Measurements from ENCODE around the gene ATP1B4.
A peak's percentile ranks its signal among the peaks of the same experiment; 100 is the strongest.
"Not testable (repeated sequence)": the region's sequence is repeated elsewhere in the genome, so short reads cannot be mapped to it uniquely, and the experiment has no call there.

Gene ATP1B4

GRCh38 chrX:120336899-120337298, 25.0 kb upstream of the ATP1B4 start:
- DNase-seq (ENCODE audit: low read depth, low spot score), result no peak
- no peaks in the 10 kb centered on the region for H3K27me3 ChIP-seq (ENCODE audit: control insufficient read depth, insufficient read depth, low read length)
- H3K27ac ChIP-seq (ENCODE audit: low read length), result no peak overlapping the region
- no peaks in the 10 kb centered on the region for H3K9me3 ChIP-seq (ENCODE audit: control insufficient read depth, insufficient read depth, low read length)
- peaks cover 2% of the 10 kb centered on the region; the same call in 1 of the 2 replicates for H3K4me1 ChIP-seq (ENCODE audit: control insufficient read depth, insufficient read depth, low read length)
- H3K4me3 ChIP-seq (ENCODE audit: low read length), result no peak overlapping the region
- H3K36me3 ChIP-seq (ENCODE audit: control insufficient read depth, insufficient read depth, low read length), result no peaks in the 10 kb centered on the region

DNA sequence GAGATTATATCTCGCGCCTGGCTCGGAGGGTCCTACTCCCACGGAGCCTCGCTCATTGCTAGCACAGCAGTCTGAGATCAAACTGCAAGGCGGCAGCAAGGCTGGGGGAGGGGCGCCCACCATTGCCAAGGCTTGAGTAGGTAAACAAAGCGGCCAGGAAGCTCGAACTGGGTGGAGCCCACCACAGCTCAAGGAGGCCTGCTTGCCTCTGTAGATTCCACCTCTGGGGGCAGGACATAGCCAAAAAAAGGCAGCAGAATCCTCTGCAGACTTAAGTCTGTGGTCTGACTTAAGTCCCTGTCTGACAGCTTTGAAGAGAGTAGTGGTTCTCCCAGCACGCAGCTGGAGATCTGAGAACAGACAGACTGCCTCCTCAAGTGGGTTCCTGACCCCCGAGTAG, 17.3 kb upstream of the ATP1B4 start:
- no CpG with 5 or more reads among the region's 11 CpGs for WGBS (ENCODE audit: insufficient coverage, insufficient read length)
- H3K4me3 ChIP-seq (ENCODE audit: low read length); H3K36me3 ChIP-seq (ENCODE audit: control insufficient read depth, insufficient read depth, low read length); H3K4me1 ChIP-seq (ENCODE audit: control insufficient read depth, insufficient read depth, low read length); H3K9me3 ChIP-seq (ENCODE audit: control insufficient read depth, insufficient read depth, low read length); DNase-seq (ENCODE audit: low read depth, low spot score); H3K27me3 ChIP-seq (ENCODE audit: control insufficient read depth, insufficient read depth, low read length); H3K27ac ChIP-seq (ENCODE audit: low read length): not testable (repeated sequence)

DNA sequence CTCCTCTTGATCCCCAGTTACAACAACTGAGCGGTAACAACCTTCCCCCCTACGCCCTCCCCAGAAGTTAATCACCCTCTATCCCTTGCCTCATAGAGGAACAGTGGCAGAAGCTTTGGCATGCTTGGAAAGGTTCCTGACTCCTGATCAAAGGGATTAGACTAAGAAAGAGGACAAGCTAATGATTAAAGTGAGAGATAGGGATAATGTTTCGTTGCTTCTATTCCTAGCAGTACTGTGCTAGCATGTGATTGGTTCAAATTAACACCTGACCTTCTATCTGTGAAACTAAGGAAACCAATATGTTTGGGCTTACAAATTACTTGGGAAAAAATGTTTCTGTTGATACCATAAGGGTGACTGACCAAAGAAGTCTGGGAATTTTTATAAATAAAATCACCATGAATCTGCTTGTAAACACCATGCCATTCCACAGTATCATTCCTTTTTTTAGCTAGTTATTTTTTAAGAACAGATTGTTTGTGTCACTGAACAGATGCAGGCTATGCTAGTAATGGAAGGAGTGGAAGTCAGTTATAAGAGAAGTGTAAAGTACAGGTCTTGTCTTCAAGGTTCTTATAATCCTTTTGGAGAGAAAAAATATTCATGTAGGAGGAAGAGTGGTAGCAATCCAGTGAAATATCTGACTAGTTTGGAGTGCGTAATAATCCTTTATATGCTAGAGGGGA, 11.3 kb upstream of the ATP1B4 start:
- Histone ChIP-seq H3K9me3 (ENCODE audit: control insufficient read depth, insufficient read depth, low read length) (no peaks in the 10 kb centered on the region), H3K4me1 (ENCODE audit: control insufficient read depth, insufficient read depth, low read length) (no peaks in the 10 kb centered on the region), H3K36me3 (ENCODE audit: control insufficient read depth, insufficient read depth, low read length) (no peaks in the 10 kb centered on the region), H3K4me3 (ENCODE audit: low read length) (no peak overlapping the region), H3K27ac (ENCODE audit: low read length) (no peak overlapping the region), H3K27me3 (ENCODE audit: control insufficient read depth, insufficient read depth, low read length) (no peaks in the 10 kb centered on the region)
- WGBS (ENCODE audit: insufficient coverage, insufficient read length), result no CpG with 5 or more reads among the region's 4 CpGs
- DNase-seq (ENCODE audit: low read depth, low spot score), result no peak

DNA sequence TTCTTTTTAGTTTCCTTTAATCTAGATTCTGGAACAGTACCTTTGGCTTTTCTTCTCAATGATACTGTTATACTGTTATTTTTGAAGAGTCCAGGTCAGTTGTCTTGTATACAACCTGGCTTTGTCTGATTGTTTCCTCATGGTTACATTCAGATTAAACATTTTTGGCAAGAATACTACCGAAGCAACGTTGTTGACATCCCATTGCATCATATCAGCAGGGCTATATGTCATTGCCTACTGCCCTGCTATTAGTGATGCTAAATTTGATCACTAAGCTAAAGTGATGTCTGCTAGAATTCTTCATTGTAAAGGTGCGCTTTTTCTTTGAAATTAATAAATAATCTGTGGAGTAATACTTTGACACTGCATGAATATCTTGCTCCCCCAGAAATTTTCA, 5.8 kb upstream of the ATP1B4 start:
- Histone ChIP-seq H3K4me1 (ENCODE audit: control insufficient read depth, insufficient read depth, low read length) (no peaks in the 10 kb centered on the region), H3K4me3 (ENCODE audit: low read length) (no peak overlapping the region), H3K27me3 (ENCODE audit: control insufficient read depth, insufficient read depth, low read length) (no peaks in the 10 kb centered on the region), H3K36me3 (ENCODE audit: control insufficient read depth, insufficient read depth, low read length) (no peaks in the 10 kb centered on the region), H3K9me3 (ENCODE audit: control insufficient read depth, insufficient read depth, low read length) (no peaks in the 10 kb centered on the region), H3K27ac (ENCODE audit: low read length) (no peak overlapping the region)
- DNase-seq (ENCODE audit: low read depth, low spot score), result no peak
- WGBS (ENCODE audit: insufficient coverage, insufficient read length), result no CpG with 5 or more reads among the region's 3 CpGs

- Histone ChIP-seq H3K36me3 (ENCODE audit: control insufficient read depth, insufficient read depth, low read length) (no peaks in the 10 kb centered on the region), H3K9me3 (ENCODE audit: control insufficient read depth, insufficient read depth, low read length) (no peaks in the 10 kb centered on the region), H3K4me1 (ENCODE audit: control insufficient read depth, insufficient read depth, low read length) (no peaks in the 10 kb centered on the region), H3K27me3 (ENCODE audit: control insufficient read depth, insufficient read depth, low read length) (no peaks in the 10 kb centered on the region), H3K4me3 (ENCODE audit: low read length) (no peak overlapping the region), H3K27ac (ENCODE audit: low read length) (no peak overlapping the region)
- WGBS (ENCODE audit: insufficient coverage, insufficient read length), result no CpG with 5 or more reads among the region's 2 CpGs
- DNase-seq (ENCODE audit: low read depth, low spot score), result no peak
These were observed 4.7 kb upstream of the ATP1B4 start for GRCh38 chrX:120357186-120357585.

DNA sequence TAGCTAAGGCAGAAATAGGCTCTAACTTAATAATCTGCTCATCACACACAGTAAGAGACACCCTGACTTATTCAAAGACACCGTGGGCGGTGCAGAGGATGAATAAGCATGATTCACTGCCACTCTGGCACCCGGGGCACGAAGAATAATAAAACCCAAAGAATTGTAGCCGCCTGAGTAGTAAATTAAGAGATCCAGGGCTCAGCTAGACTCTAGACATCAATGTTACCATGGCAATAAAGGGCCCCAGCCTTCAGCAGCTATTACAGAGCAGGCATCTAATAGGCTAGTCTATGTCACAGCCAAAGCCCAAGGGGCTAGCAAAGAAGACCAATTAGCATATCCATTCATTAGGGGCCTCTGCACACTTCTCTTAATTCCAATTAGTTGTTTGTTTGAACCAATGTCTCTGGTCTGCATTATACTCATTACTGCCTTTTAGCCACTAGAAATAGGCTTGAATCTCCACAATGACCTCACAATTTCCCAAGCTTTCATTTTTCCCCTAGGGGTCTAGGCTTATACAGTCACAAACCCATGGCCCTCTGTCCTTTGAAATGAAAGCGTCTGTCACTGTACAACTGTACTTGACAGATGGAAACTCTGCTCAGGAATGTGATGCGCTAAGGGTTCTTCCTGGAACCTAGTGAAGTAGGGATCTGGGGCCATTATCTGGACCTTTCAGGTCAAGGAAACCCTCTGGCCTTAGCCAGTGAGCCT, 3.0 kb upstream of the ATP1B4 start:
- H3K27me3 ChIP-seq (ENCODE audit: control insufficient read depth, insufficient read depth, low read length), result no peaks in the 10 kb centered on the region
- no peak for DNase-seq (ENCODE audit: low read depth, low spot score)
- no peaks in the 10 kb centered on the region for H3K36me3 ChIP-seq (ENCODE audit: control insufficient read depth, insufficient read depth, low read length)
- H3K27ac ChIP-seq (ENCODE audit: low read length), result no peak overlapping the region
- no peaks in the 10 kb centered on the region for H3K4me1 ChIP-seq (ENCODE audit: control insufficient read depth, insufficient read depth, low read length)
- H3K9me3 ChIP-seq (ENCODE audit: control insufficient read depth, insufficient read depth, low read length), result no peaks in the 10 kb centered on the region
- no CpG with 5 or more reads among the region's 7 CpGs for WGBS (ENCODE audit: insufficient coverage, insufficient read length)
- H3K4me3 ChIP-seq (ENCODE audit: low read length), result no peak overlapping the region

DNA sequence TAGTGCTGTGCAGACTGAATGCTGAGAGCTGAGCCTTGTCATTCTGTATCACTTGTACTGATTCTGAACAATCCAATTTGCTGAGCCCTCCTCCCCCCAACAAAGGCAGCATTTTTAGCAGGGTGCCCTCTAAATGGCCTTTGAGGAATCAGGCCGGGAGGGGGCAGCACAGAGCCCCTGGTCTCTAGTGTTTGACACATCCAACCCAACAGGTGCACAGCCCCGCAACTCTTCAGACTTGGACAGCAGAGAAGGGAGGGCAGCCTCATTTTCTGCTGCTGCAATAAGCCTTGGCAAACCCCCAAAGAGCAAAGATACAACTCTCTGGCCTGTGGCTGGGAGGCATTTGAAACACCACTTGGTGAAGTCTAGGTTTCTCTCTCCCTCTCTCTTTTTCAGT, 3.4 kb downstream of the ATP1B4 start:
- H3K4me3 ChIP-seq (ENCODE audit: low read length), result no peak overlapping the region
- WGBS (ENCODE audit: insufficient coverage, insufficient read length), result no CpG with 5 or more reads among the region's 2 CpGs
- no peaks in the 10 kb centered on the region for H3K36me3 ChIP-seq (ENCODE audit: control insufficient read depth, insufficient read depth, low read length)
- no peak overlapping the region for H3K27ac ChIP-seq (ENCODE audit: low read length)
- H3K9me3 ChIP-seq (ENCODE audit: control insufficient read depth, insufficient read depth, low read length), result no peaks in the 10 kb centered on the region
- DNase-seq (ENCODE audit: low read depth, low spot score), result peak; percentile 13
- H3K4me1 ChIP-seq (ENCODE audit: control insufficient read depth, insufficient read depth, low read length), result no peaks in the 10 kb centered on the region
- no peaks in the 10 kb centered on the region for H3K27me3 ChIP-seq (ENCODE audit: control insufficient read depth, insufficient read depth, low read length)

GRCh38 chrX:120365968-120366367, 4.1 kb downstream of the ATP1B4 start:
- Histone ChIP-seq H3K4me3 (ENCODE audit: low read length) (no peak overlapping the region), H3K4me1 (ENCODE audit: control insufficient read depth, insufficient read depth, low read length) (no peaks in the 10 kb centered on the region), H3K27me3 (ENCODE audit: control insufficient read depth, insufficient read depth, low read length) (no peaks in the 10 kb centered on the region), H3K9me3 (ENCODE audit: control insufficient read depth, insufficient read depth, low read length) (no peaks in the 10 kb centered on the region), H3K36me3 (ENCODE audit: control insufficient read depth, insufficient read depth, low read length) (no peaks in the 10 kb centered on the region), H3K27ac (ENCODE audit: low read length) (no peak overlapping the region)
- WGBS (ENCODE audit: insufficient coverage, insufficient read length), result no CpG with 5 or more reads among the region's 1 CpG
- DNase-seq (ENCODE audit: low read depth, low spot score), result no peak

DNA sequence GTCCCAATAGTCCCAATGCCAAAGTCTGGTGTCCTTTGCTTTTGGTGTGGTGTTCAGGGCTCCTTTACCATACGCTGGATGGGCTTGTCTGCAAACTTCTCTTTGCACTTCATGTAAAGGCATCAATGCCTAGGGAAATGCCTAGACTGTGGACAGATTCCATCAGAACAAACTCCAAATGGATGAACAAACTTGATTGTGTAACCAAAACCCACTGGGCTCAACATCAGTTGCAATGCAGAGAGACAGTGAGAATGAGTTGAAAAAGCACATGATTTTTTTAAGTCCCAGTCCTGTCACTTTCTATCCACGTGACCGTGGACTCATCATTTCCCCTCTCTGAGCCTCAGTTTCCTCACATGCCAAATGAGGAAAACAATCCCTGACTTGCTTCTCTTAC, 4.9 kb downstream of the ATP1B4 start:
- Histone ChIP-seq H3K4me1 (ENCODE audit: control insufficient read depth, insufficient read depth, low read length) (no peaks in the 10 kb centered on the region), H3K9me3 (ENCODE audit: control insufficient read depth, insufficient read depth, low read length) (no peaks in the 10 kb centered on the region), H3K36me3 (ENCODE audit: control insufficient read depth, insufficient read depth, low read length) (no peaks in the 10 kb centered on the region), H3K27me3 (ENCODE audit: control insufficient read depth, insufficient read depth, low read length) (no peaks in the 10 kb centered on the region), H3K4me3 (ENCODE audit: low read length) (no peak overlapping the region), H3K27ac (ENCODE audit: low read length) (no peak overlapping the region)
- no CpG with 5 or more reads among the region's 3 CpGs for WGBS (ENCODE audit: insufficient coverage, insufficient read length)
- no peak for DNase-seq (ENCODE audit: low read depth, low spot score)

- no peak for DNase-seq (ENCODE audit: low read depth, low spot score)
- no CpG with 5 or more reads among the region's 3 CpGs for WGBS (ENCODE audit: insufficient coverage, insufficient read length)
- no peaks in the 10 kb centered on the region for H3K9me3 ChIP-seq (ENCODE audit: control insufficient read depth, insufficient read depth, low read length)
- H3K27ac ChIP-seq (ENCODE audit: low read length), result no peak overlapping the region
- H3K4me3 ChIP-seq (ENCODE audit: low read length), result no peak overlapping the region
- no peaks in the 10 kb centered on the region for H3K27me3 ChIP-seq (ENCODE audit: control insufficient read depth, insufficient read depth, low read length)
- H3K4me1 ChIP-seq (ENCODE audit: control insufficient read depth, insufficient read depth, low read length), result no peaks in the 10 kb centered on the region
- H3K36me3 ChIP-seq (ENCODE audit: control insufficient read depth, insufficient read depth, low read length), result no peaks in the 10 kb centered on the region
These were observed 5.7 kb downstream of the ATP1B4 start for GRCh38 chrX:120367402-120368109.

All from iPS DF 6.9 (cell line).